HG03565 (cell line): ENCODE data around the gene ERI3.
A peak's percentile ranks its signal among the peaks of the same experiment; 100 is the strongest.

ENCODE experiments used
- ATAC-seq: cut with Tn5 transposase; IDR thresholded peaks from one replicate; pipeline ENCODE4 v1.9.1; 2021; ENCODE audit warnings: mild to moderate bottlenecking, moderate library complexity; ENCODE audit not compliant: unreplicated experiment

The ERI3 gene

GRCh38 chr1:44354840-44355581 is at the start of gene ERI3:
Gene ERI3, minus strand, starts transcription at chr1:44355257. Its CDS starts 231 bp downstream, at chr1:44355026.
- ATAC-seq = peak; percentile 95

- no peak for ATAC-seq
Observed at GRCh38 chr1:44401256-44402228, 46.5 kb upstream of the ERI3 start.

GRCh38 chr1:44390277-44390676 is 35.2 kb upstream of the ERI3 start:
- ATAC-seq = no peak

- ATAC-seq = no peak
Observed at GRCh38 chr1:44389437-44389836, 34.4 kb upstream of the ERI3 start.

GRCh38 chr1:44388551-44388950 is 33.5 kb upstream of the ERI3 start:
- ATAC-seq = no peak

GRCh38 chr1:44380666-44381177 is 25.7 kb upstream of the ERI3 start:
- ATAC-seq = no peak

- ATAC-seq = no peak
Observed at GRCh38 chr1:44377925-44378784, 23.1 kb upstream of the ERI3 start.

GRCh38 chr1:44375547-44375946 is 20.5 kb upstream of the ERI3 start:
- no peak for ATAC-seq

- no peak for ATAC-seq
Observed at GRCh38 chr1:44371206-44371605, 16.1 kb upstream of the ERI3 start.

GRCh38 chr1:44368471-44369151 is 13.6 kb upstream of the ERI3 start:
- ATAC-seq = no peak

- no peak for ATAC-seq
Observed at GRCh38 chr1:44367944-44368343, 12.9 kb upstream of the ERI3 start.

- no peak for ATAC-seq
Observed at GRCh38 chr1:44366371-44366975, 11.4 kb upstream of the ERI3 start.

- ATAC-seq = no peak
Observed at GRCh38 chr1:44361478-44361877, 6.4 kb upstream of the ERI3 start.

GRCh38 chr1:44359234-44359935 is 4.3 kb upstream of the ERI3 start:
- ATAC-seq = no peak

- ATAC-seq = no peak
Observed at GRCh38 chr1:44357710-44358109, 2.7 kb upstream of the ERI3 start.

GRCh38 chr1:44355582-44356305 is 687 bp upstream of the ERI3 start:
- no peak for ATAC-seq

- no peak for ATAC-seq
Observed at GRCh38 chr1:44354268-44354839, 703 bp downstream of the ERI3 start.

- no peak for ATAC-seq
Observed at GRCh38 chr1:44353604-44354003, 1.5 kb downstream of the ERI3 start.
